K562 (cell line): Measurements from ENCODE around the gene EPHX1. TPM values are rescaled to one million over a fixed set of nuclear protein-coding genes. Genes with fewer than 3 reads are reported as not detected.

Experiments
- CLOCK ChIP-seq: fragments of 250-450 bp; sonication (Bioruptor Pico); IDR thresholded peaks from 2 replicates; pipeline ENCODE4 v1.4.0; 2020; ENCODE audit warnings: mild to moderate bottlenecking, moderate library complexity, borderline replicate concordance
- ELF4 ChIP-seq: fragments of 450-650 bp; formaldehyde crosslinking; IDR thresholded peaks from 2 replicates; pipeline ENCODE4 v1.4.0; 2022; ENCODE audit warnings: missing genetic modification characterization
- EP300 ChIP-seq: IDR thresholded peaks from 2 replicates; pipeline ENCODE4 v1.6.1; 2012; ENCODE audit warnings: low read length, improper control_type of control experiment
- ETV1 ChIP-seq: fragments of 450-650 bp; conservative IDR thresholded peaks from 2 replicates; pipeline ENCODE4 v1.6.1; 2016; ENCODE audit warnings: missing genetic modification characterization, control low read depth, low read depth, missing compliant biosample characterization
- HDGF ChIP-seq: fragments of 450-650 bp; IDR thresholded peaks from 2 replicates; pipeline ENCODE4 v1.6.1; 2016
- HMBOX1 ChIP-seq: sonication (generic); IDR thresholded peaks from 2 replicates; pipeline ENCODE4 v1.6.1; 2016
- HSF4 ChIP-seq: fragments of 250-450 bp; sonication (Bioruptor Pico); IDR thresholded peaks from 2 replicates; pipeline ENCODE4 v2.1.2; 2022; ENCODE audit warnings: mild to moderate bottlenecking, moderate library complexity, borderline replicate concordance
- MCM5 ChIP-seq: fragments of 450-650 bp; IDR thresholded peaks from 2 replicates; pipeline ENCODE4 v1.6.1; 2016; ENCODE audit warnings: low read depth
- MLLT1 ChIP-seq, 2 experiments: fragments of 450-650 bp; IDR thresholded peaks; 2 replicates each; pipeline ENCODE4 v1.6.1; 2016
- POLR2H ChIP-seq: IDR thresholded peaks from 2 replicates; pipeline ENCODE4 v1.6.1; 2016; ENCODE audit warnings: missing genetic modification characterization, low read depth, mild to moderate bottlenecking, control low read depth, missing compliant biosample characterization, moderate library complexity
- PYGO2 ChIP-seq: fragments of 450-650 bp; IDR thresholded peaks from 2 replicates; pipeline ENCODE4 v1.6.1; 2016; ENCODE audit warnings: mild to moderate bottlenecking, missing genetic modification characterization, moderate library complexity, missing compliant biosample characterization
- SP1 ChIP-seq: sonication (generic); formaldehyde crosslinking; IDR thresholded peaks from 2 replicates; pipeline ENCODE4 v1.8.1; 2022; ENCODE audit warnings: mild to moderate bottlenecking, missing genetic modification reagents
- ZBTB11 ChIP-seq, 3 experiments: fragments of 200-800 bp in 1 of 3; fragments of 250-450 bp in 1 of 3; fragments of 450-650 bp in 1 of 3; sonication (Bioruptor Pico) in 1 of 3; sonication (Bioruptor generic) in 1 of 3; formaldehyde crosslinking in 1 of 3; IDR thresholded peaks; 2 replicates each; pipeline versions ENCODE4 v1.6.1 to v1.8.0; 2016 to 2022; ENCODE audit warnings: mild to moderate bottlenecking in 2 of 3, missing genetic modification characterization in 2 of 3, missing compliant biosample characterization in 1 of 3, moderate library complexity in 1 of 3
- ZFP30 ChIP-seq: fragments of 250-450 bp; sonication (Bioruptor Pico); IDR thresholded peaks from 2 replicates; pipeline ENCODE4 v1.8.0; 2022; ENCODE audit warnings: moderate library complexity, mild to moderate bottlenecking, inconsistent platforms, borderline replicate concordance
- ZNF140 ChIP-seq: fragments of 250-450 bp; sonication (Bioruptor Pico); IDR thresholded peaks from 2 replicates; pipeline ENCODE4 v1.8.0; 2021; ENCODE audit warnings: moderate library complexity, mild to moderate bottlenecking, inconsistent platforms
- ZNF280B ChIP-seq: fragments of 250-450 bp; sonication (Bioruptor Pico); IDR thresholded peaks from 2 replicates; pipeline ENCODE4 v1.5.1; 2021; ENCODE audit warnings: mild to moderate bottlenecking
- ZZZ3 ChIP-seq: fragments of 450-650 bp; IDR thresholded peaks from 2 replicates; pipeline ENCODE4 v1.6.1; 2016; ENCODE audit warnings: antibody characterized with exemption, mild to moderate bottlenecking, moderate library complexity
- polyA plus RNA-seq, 8 experiments: library from polyadenylated mRNA; depleted of rRNA in 4 of 8; stranded (reverse) in 5 of 8; unstranded in 3 of 8; fragments of >200 nt; fragmentation: Nextera tagmentation in 2 of 8; fragmentation: Illumina TruSeq in 1 of 8; extraction: Ambion mirVana in 2 of 8; extraction: Trizol in 1 of 8; gene quantifications; 2 replicates each; pipeline versions ENCODE4 v1.2.1 to v1.2.3, GENCODE V29; 2011 to 2014; ENCODE audit warnings: inconsistent platforms in 1 of 8, missing spikeins in 1 of 8
- total RNA-seq, 7 experiments: library from RNA; depleted of rRNA in 6 of 7; stranded (reverse); fragments of >200 nt in 6 of 7; fragmentation: Illumina TruSeq in 2 of 7; extraction: Trizol in 2 of 7; gene quantifications; 2 replicates each; pipeline versions ENCODE4 v1.2.1 to v1.2.3, GENCODE V29; 2011 to 2021; ENCODE audit warnings: low replicate concordance in 1 of 7

The EPHX1 gene
- total and polyA plus RNA-seq, 9 of the 15 experiments (the other 6 are each of a cell fraction or from before 2014, with no cell fraction given): 0.21 to 27.0 (median 6.7) TPM

GRCh38 chr1:225881959-225882693, 72.2 kb downstream of the EPHX1 start, which contains the start of gene TMEM63A (continued):
- 0 out of 2 replicates have a peak, but pooled peaks have one; percentile 39 for TF ChIP-seq ELF4 (CRISPR knock-in tag)
- 0 out of 2 replicates have a peak, but pooled peaks have one; percentile 32 for TF ChIP-seq ETV1 (tag)
- no peak for TF ChIP-seq HSF4 (CRISPR knock-in tag)
- TF ChIP-seq ZNF140 (CRISPR knock-in tag): no peak
- TF ChIP-seq PYGO2 (tag): no peak
- TF ChIP-seq MCM5: no peak
- TF ChIP-seq POLR2H (tag): no peak; the same call in none of the 2 replicates
- TF ChIP-seq ZNF280B (CRISPR knock-in tag): no peak
- no peak; the same call in 1 of the 2 replicates for TF ChIP-seq HDGF
- TF ChIP-seq HMBOX1: no peak
- no peak for TF ChIP-seq ZZZ3
- TF ChIP-seq CLOCK (CRISPR knock-in tag): no peak
- peak in 1 of 3 experiments; percentile 72; a peak in 2 of 6 replicates for TF ChIP-seq ZBTB11 (CRISPR knock-in tag; IDR thresholded peaks at IDR 0.05)
- TF ChIP-seq EP300: no peak
- TF ChIP-seq MLLT1 (IDR thresholded peaks at IDR 0.05): peak in 1 of 2 experiments; percentile 68; a peak in 1 of 4 replicates
- TF ChIP-seq SP1 (CRISPR knock-in tag): no peak; the same call in 1 of the 2 replicates
- TF ChIP-seq ZFP30: no peak
